GM19328 (cell line): ENCODE measurements around the gene CDC42EP5.
"Not testable (repeated sequence)": the region's sequence is repeated elsewhere in the genome, so short reads cannot be mapped to it uniquely, and the experiment has no call there.

ENCODE experiments used
- ATAC-seq: cut with Tn5 transposase; IDR thresholded peaks from one replicate; pipeline ENCODE4 v1.9.1; 2021; ENCODE audit warnings: mild to moderate bottlenecking, moderate library complexity; ENCODE audit not compliant: unreplicated experiment

The CDC42EP5 gene

DNA sequence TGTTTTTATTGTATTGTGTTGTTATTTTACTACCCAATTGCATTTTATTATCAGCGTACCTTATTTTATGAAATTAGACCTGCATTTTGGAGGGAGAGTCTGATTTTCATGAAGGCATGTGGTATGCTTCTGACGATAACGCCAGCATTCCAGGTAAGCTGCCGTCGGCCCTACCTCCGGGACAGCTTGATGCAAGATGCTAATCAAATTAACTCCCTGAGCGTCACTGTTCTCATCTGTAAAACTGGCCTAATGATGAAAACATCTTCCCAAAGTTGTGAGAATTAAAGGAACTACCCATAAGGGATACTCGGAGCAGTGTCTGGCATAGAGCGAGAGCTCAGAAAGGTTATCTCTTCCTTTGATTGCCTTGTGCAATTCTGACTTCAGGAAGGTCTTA lies 16.7 kb upstream of the CDC42EP5 start:
- no peak for ATAC-seq

- ATAC-seq = no peak
Observed at GRCh38 chr19:54489341-54489740, 16.2 kb upstream of the CDC42EP5 start.

DNA sequence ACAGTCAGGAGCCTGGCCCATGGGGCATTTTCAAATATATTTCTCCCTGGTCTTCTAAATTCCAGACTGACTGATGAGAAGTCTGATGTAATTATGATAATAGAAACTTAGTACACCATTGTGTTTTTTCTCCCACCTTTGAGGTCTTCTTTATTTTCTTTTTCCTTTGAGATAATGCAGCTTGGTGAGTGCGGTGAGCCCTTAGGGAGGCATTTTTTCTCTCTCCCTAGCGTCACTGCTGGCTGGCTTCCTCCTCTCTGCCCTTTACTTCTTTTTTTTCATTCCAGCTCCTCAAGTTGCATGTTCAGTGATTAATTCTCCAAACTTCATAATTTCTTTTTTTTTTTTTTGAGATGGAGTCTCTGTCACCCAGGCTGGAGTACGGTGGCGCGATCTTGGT lies 12.8 kb upstream of the CDC42EP5 start:
- ATAC-seq = no peak

- no peak for ATAC-seq
Observed at GRCh38 chr19:54484451-54484850, 11.4 kb upstream of the CDC42EP5 start.

- no peak for ATAC-seq
Observed at GRCh38 chr19:54482889-54483288, 9.8 kb upstream of the CDC42EP5 start.

- no peak for ATAC-seq
Observed at GRCh38 chr19:54481326-54481930, 8.3 kb upstream of the CDC42EP5 start.

- no peak for ATAC-seq
Observed at GRCh38 chr19:54480051-54480450, 7.0 kb upstream of the CDC42EP5 start.

DNA sequence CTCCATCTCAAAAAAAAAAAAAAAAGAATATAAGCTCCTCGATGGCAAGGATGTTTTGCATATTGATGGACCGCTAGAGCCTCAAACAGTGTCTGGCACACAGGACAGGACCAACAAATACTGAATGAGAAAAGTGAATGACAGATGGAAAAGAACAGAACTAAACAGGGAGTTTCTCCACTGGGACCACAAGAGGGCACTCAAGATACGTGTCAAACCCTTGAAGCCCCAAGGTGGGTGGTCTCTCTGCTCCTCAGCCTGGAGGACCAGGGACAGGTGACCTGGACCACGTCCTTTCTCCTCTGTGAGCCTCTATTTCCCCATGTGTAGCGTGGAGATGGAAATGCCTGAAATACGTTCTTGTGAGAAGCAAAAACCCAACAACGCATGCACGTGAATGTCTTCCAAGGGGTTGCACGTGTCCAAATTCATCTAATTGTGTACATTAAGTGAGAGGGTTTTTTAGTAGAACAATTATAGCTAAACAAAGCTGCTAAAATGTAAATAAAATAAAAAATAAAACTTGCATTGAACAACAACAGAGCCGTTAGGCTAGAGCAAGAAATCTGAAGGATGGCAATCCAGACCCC lies 5.7 kb upstream of the CDC42EP5 start:
- no peak for ATAC-seq

GRCh38 chr19:54477650-54478049 lies 4.6 kb upstream of the CDC42EP5 start:
- no peak for ATAC-seq

DNA sequence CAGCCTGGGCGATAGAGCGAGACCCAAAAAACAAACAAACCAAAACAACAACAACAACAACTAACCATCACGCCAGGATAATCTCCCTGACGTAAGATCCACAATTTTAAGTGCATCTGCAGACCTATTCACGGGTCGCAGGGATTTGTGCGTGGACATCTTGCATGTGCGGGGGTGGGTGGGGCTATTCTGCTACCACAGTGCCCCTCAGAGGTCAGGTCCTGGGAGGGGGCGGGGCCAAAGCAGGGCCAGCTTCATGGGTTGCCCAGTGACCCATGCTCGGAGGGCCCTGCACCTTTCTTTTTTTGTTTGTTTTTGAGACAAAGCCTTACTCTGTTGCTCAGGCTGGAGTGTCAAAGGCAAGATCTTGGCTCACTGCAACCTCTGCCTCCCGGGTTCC lies 2.6 kb upstream of the CDC42EP5 start:
- ATAC-seq = no peak

- no peak for ATAC-seq
Observed at GRCh38 chr19:54473892-54474372, 836 bp upstream of the CDC42EP5 start.

DNA sequence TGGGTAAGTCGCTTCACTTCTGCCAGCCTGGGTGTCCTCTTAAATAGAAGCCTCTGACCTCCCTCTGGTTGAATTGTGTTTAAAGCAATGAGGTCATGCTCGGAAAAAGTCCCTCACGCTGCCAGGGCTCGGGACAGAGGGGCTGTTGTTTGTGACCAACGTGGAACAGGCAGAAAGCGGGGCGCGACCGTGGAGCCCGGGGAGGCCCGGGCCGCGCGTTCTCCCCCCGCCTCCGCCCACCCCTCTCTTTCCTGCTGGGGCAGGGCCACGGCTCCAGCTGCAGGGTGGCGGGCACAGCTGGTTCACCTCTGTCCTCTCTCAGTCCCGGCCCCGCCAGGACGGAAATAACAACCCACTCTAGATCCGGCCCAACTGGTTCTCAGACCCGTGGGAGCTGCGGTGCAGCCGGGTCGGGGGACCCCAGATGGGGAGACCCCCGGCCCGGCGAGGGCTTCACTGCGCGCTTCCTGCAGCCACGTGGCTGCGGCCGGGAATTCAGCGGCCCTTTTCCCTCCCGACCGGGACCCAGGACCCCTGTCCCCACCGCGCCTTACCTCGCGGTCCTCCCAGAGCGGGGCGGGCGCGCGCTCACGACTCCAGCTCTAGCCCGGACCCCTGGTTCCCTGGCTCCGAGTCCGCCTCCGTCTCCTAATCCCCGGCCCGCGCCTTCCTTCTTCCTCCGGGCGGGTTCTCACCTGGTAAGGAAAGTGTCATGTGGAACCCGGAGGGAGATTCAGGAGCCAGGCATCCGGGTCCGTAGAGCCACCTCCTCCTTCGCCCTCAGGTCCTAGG lies 1.9 kb downstream of the CDC42EP5 start:
- no peak for ATAC-seq

DNA sequence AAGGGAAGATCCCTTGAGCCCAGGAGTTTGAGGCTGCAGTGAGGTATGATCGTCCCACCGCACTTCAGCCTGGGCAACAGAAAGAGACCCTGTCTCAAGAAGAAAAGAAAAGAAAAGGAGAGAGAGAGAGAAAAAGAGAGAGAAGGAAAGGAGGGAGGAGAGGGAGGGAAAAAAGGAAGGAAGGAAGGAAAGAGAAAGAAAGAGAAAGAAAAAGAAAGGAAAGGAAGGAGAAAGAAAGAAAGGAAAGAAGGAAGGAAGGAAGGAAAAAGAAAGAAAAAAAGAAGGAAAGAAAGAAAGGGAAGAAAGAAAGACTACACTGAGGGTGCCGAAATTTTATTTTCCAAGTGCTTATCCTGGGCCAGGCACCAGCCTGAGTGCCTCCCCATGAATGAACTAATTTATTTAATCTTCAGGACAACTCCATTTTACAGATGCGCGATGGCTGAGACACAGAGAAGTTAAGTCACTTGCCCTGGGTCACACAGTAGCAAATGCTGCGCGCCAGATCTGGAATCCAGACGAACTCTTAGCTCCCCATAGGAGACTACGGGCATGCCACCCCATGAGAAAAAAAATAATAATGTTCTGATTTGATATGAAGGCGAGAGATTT lies 2.7 kb downstream of the CDC42EP5 start:
- no peak for ATAC-seq

- ATAC-seq = no peak
Observed at GRCh38 chr19:54469496-54469934, 3.6 kb downstream of the CDC42EP5 start.

DNA sequence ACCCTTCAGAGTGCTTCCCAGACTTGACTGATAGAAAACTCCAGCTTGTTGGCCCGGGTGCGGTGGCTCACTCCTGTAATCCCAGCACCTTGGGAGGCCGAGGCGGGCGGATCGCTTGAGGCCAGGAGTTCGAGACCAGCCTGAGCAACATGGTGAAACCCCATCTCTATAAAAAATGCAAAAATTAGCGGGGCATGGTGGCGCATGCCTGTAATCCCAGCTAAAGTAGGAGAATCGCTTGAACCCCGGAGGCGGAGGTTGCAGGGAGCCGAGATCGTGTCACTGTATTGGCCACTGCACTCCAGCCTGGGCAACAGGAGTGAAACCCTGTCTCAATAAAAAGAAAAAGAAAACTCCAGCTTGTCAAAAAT lies 7.0 kb downstream of the CDC42EP5 start:
- ATAC-seq = not testable (repeated sequence)

DNA sequence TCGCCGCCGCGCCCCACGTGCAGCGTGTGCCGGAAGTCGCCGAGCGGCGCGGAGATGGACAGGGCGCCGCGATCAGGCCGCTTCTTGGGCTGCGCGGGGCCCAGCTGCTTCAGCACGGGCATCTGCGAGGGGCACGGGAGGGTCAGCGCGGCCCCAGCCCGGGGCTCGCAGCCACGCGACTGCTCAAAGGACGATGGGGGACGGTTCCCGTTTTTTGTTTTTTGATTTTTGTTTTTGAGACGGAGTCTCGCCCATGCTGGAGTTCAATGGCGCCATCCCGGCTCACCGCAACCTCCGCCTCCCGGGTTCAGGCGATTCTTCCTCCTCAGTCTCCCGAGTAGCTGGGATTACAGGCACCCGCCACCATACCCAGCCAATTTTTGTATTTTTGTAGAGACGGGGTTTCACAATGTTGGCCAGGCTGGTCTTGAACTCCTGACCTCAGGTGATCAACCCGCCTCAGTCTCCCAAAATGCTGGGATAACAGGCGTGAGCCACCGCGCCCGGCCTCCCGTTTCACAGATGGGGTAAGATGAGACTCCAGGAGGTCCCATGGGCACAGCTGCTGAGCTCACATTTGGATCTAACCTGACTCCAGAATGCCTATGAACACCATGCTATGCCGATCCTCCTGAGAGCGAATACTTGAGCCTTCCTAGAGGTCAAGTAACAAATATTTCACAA lies 7.5 kb downstream of the CDC42EP5 start:
- no peak for ATAC-seq

- ATAC-seq = peak; percentile 52
Observed at GRCh38 chr19:54464630-54465425, 8.3 kb downstream of the CDC42EP5 start.

- peak; percentile 30 for ATAC-seq
Observed at GRCh38 chr19:54464044-54464629, 9.0 kb downstream of the CDC42EP5 start.

DNA sequence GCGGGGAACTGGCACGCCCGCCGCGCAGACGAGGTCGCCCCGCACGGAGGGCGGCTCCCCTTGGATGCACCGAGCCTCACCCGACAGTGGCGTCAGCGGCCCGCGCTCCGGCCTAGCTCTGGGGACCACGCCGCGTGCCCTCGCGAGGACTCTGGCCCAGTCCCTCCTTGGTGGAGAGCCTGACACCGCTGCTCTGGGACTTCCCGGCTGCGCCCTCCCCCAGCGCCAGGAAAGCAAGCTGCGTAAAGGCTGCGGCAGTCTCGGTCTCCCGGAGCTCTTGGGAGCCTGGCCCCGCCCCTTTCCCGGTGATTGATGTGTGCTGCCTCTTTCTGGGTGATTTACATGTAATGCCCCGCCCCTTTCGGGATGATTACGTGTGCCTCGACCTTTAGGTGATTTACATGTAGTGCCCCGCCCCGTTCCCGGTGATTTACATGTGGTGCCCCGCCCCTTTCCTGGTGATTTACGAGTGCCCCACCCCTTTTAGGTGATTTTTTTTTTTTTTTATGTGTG lies 9.5 kb downstream of the CDC42EP5 start, which contains the start of gene LENG9:
TSS of gene LENG9 (minus strand) at position 248 of the 513 bp plus-strand sequence. CDS start 252 bp downstream, outside the sequence.
- peak; percentile 44 for ATAC-seq
